GM23338 (cell line): ENCODE data around the gene RPAP2. TPM values are rescaled to one million over a fixed set of nuclear protein-coding genes. Genes with fewer than 3 reads are reported as not detected.

Experiments used
- ATAC-seq: fragments of 200-7000 bp; cut with Tn5 transposase; 3 replicates; pipeline ENCODE4 v1.9.1; 2020
- DNase-seq: peaks from one replicate; pipeline ENCODE4 v3.0.0-alpha.2; 2015; ENCODE audit warnings: low spot score
- H2AFZ ChIP-seq: fragments of 200-600 bp; sonication (generic); 2 replicates; pipeline ENCODE4 v1.8.0; 2016; ENCODE audit warnings: antibody characterized with exemption, mild to moderate bottlenecking, moderate library complexity
- H3F3A ChIP-seq: fragments of 200-600 bp; sonication (generic); replicated peaks from 2 replicates; pipeline ENCODE4 v1.8.0; 2017; ENCODE audit warnings: antibody characterized with exemption, mixed run types, low read depth
- H3K27ac ChIP-seq: fragments of 200-600 bp; sonication (generic); 2 replicates; pipeline ENCODE4 v1.6.1; 2016; ENCODE audit warnings: low read depth
- H3K27me3 ChIP-seq: fragments of 200-600 bp; sonication (generic); 2 replicates; pipeline ENCODE4 v1.8.0; 2016; ENCODE audit warnings: mild to moderate bottlenecking, mixed run types, moderate library complexity; ENCODE audit not compliant: insufficient read depth
- H3K36me3 ChIP-seq: fragments of 200-600 bp; sonication (generic); 2 replicates; pipeline ENCODE4 v1.8.0; 2016; ENCODE audit warnings: mild to moderate bottlenecking; ENCODE audit not compliant: insufficient read depth
- H3K4me1 ChIP-seq: fragments of 200-600 bp; sonication (generic); 2 replicates; pipeline ENCODE4 v1.8.0; 2016; ENCODE audit warnings: mild to moderate bottlenecking, moderate library complexity; ENCODE audit not compliant: insufficient read depth
- H3K4me2 ChIP-seq: fragments of 200-600 bp; sonication (generic); 2 replicates; pipeline ENCODE4 v1.7.1; 2017; ENCODE audit warnings: mixed run types
- H3K4me3 ChIP-seq: fragments of 200-600 bp; sonication (generic); 2 replicates; pipeline ENCODE4 v1.6.1; 2016; ENCODE audit warnings: mixed run types
- H3K79me2 ChIP-seq: fragments of 200-600 bp; sonication (generic); replicated peaks from 2 replicates; pipeline ENCODE4 v1.8.0; 2017; ENCODE audit warnings: mild to moderate bottlenecking; ENCODE audit not compliant: insufficient read depth
- H3K9me2 ChIP-seq: fragments of 200-600 bp; sonication (generic); 2 replicates; pipeline ENCODE4 v1.8.0; 2017; ENCODE audit not compliant: insufficient read depth
- H4K20me1 ChIP-seq: fragments of 200-600 bp; sonication (generic); replicated peaks from 2 replicates; pipeline ENCODE4 v1.8.0; 2017; ENCODE audit warnings: mild to moderate bottlenecking; ENCODE audit not compliant: insufficient read depth
- H3K27ac Mint-ChIP-seq: 2 replicates; pipeline ENCODE4 v1.8.0; 2020; ENCODE audit warnings: inconsistent platforms, mild to moderate bottlenecking, moderate library complexity, mixed read lengths
- H3K27me3 Mint-ChIP-seq: 3 replicates; pipeline ENCODE4 v1.8.0; 2022; ENCODE audit warnings: low read depth, mild to moderate bottlenecking, moderate library complexity, mixed read lengths, inconsistent platforms; ENCODE audit not compliant: insufficient read depth, poor library complexity
- H3K36me3 Mint-ChIP-seq: 3 replicates; pipeline ENCODE4 v1.8.0; 2021; ENCODE audit warnings: low read depth, mild to moderate bottlenecking, inconsistent platforms, moderate library complexity, mixed read lengths
- H3K4me1 Mint-ChIP-seq: 3 replicates; pipeline ENCODE4 v1.8.0; 2020; ENCODE audit warnings: mild to moderate bottlenecking, inconsistent platforms, mixed read lengths
- H3K4me3 Mint-ChIP-seq: 3 replicates; pipeline ENCODE4 v1.8.0; 2021; ENCODE audit warnings: moderate library complexity, mild to moderate bottlenecking, inconsistent platforms, mixed read lengths
- H3K9me3 Mint-ChIP-seq: 3 replicates; pipeline ENCODE4 v1.8.0; 2020; ENCODE audit warnings: moderate library complexity, mild to moderate bottlenecking, inconsistent platforms, mixed read lengths
- CREB1 ChIP-seq: fragments of 250-450 bp; sonication (Bioruptor Pico); IDR thresholded peaks from 2 replicates; pipeline ENCODE4 v1.5.0; 2020; ENCODE audit warnings: low read depth, mild to moderate bottlenecking, moderate library complexity
- CTCF ChIP-seq, 2 experiments: fragments of 200-600 bp in 1 of 2; sonication (generic) in 1 of 2; conservative IDR thresholded peaks; 2 replicates each; pipeline versions ENCODE4 v1.5.1 to v1.6.1; 2016 to 2017; ENCODE audit warnings: antibody characterized with exemption in 2 of 2, low read depth in 2 of 2, mild to moderate bottlenecking in 2 of 2, moderate library complexity in 1 of 2
- EZH2phosphoT487 ChIP-seq: fragments of 200-600 bp; sonication (generic); IDR thresholded peaks from one replicate; pipeline ENCODE4 v1.8.1; 2018; ENCODE audit warnings: antibody characterized with exemption; ENCODE audit not compliant: unreplicated experiment
- JUNB ChIP-seq: IDR thresholded peaks from one replicate; pipeline ENCODE4 v1.6.1; 2016; ENCODE audit warnings: antibody characterized with exemption; ENCODE audit not compliant: unreplicated experiment
- STAT1 ChIP-seq: IDR thresholded peaks from one replicate; pipeline ENCODE4 v1.6.1; 2016; ENCODE audit warnings: antibody characterized with exemption; ENCODE audit not compliant: unreplicated experiment
- ZNF114 ChIP-seq: fragments of 250-450 bp; sonication (Bioruptor Pico); IDR thresholded peaks from 2 replicates; pipeline ENCODE4 v1.5.0; 2020; ENCODE audit warnings: mild to moderate bottlenecking, moderate library complexity
- ZNF331 ChIP-seq: fragments of 250-450 bp; sonication (Bioruptor Pico); IDR thresholded peaks from 2 replicates; pipeline ENCODE4 v1.5.0; 2020; ENCODE audit warnings: low read depth, mild to moderate bottlenecking, moderate library complexity
- polyA plus RNA-seq: library from polyadenylated mRNA; unstranded; fragments of >200 nt; fragmentation: Nextera tagmentation; extraction: Ambion mirVana; gene quantifications from 2 replicates; pipeline ENCODE4 v1.2.1, GENCODE V29; 2016
- total RNA-seq: library from RNA; depleted of rRNA; stranded (reverse); fragments of >200 nt; shearing (Covaris generic); gene quantifications from 2 replicates; pipeline ENCODE4 v1.2.3, GENCODE V29; 2014
- TF ChIP-seq, protein P1 (sequence below): IDR thresholded peaks from 2 replicates; pipeline ENCODE4 v1.6.1; 2016; ENCODE audit warnings: antibody characterized with exemption
- TF ChIP-seq, protein P2 (sequence below): fragments of 250-450 bp; sonication (Bioruptor Pico); IDR thresholded peaks from 2 replicates; pipeline ENCODE4 v1.5.0; 2020; ENCODE audit warnings: mild to moderate bottlenecking, moderate library complexity
- TF ChIP-seq, protein P3 (sequence below): IDR thresholded peaks from one replicate; pipeline ENCODE4 v1.6.1; 2018; ENCODE audit warnings: antibody characterized with exemption; ENCODE audit not compliant: unreplicated experiment

Gene RPAP2
- total and polyA plus RNA-seq, 2 experiments from 2014 or later: 26.6 to 30.4 TPM

DNA sequence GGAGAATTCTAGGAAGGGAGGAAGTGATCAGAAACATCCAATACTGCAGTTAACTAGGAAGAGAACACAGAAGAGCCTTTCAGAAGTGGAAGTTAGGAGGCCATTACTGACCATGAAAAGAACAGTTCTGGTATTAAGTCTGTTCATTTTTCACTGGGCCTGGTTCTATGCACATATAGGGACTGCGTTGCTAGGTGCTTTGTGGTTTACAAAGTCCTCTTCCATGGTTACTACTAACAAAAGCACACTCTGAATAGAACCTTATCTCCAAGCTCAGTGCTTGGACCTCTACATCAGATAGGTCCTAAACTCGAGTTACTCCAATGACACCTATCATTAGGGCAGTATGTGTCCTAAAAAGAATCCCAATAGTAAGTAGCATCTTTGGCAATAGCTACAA lies 75.4 kb downstream of the RPAP2 start:
- Histone ChIP-seq H3F3A (no peaks in the 10 kb centered on the region), H3K4me2 (no peak overlapping the region), H4K20me1 (no peaks in the 10 kb centered on the region), H3K79me2 (no peaks in the 10 kb centered on the region), H3K4me3 (no peak overlapping the region), H3K9me2 (no peaks in the 10 kb centered on the region), H3K36me3 (0 out of 2 replicates have a peak, but pooled peaks cover 3% of the 10 kb centered on the region), H3K4me1 (no peaks in the 10 kb centered on the region), H3K27ac (0 out of 2 replicates have a peak overlapping the region, but pooled peaks have one; percentile 26), H3K27me3 (no peaks in the 10 kb centered on the region), H2AFZ (no peak overlapping the region)
- ATAC-seq (no peak), DNase-seq (no peak)
- Mint-ChIP-seq H3K4me3 (no peak overlapping the region), H3K27me3 (no peaks in the 10 kb centered on the region), H3K27ac (no peak overlapping the region), H3K36me3 (no peaks in the 10 kb centered on the region), H3K4me1 (no peaks in the 10 kb centered on the region), H3K9me3 (no peaks in the 10 kb centered on the region)
- TF ChIP-seq STAT1: no peak
- TF ChIP-seq EZH2phosphoT487: no peak
- TF ChIP-seq ZNF114: no peak
- TF ChIP-seq CTCF (conservative IDR thresholded peaks at IDR 0.05; ENCODE audit: low read depth in 2 of 2): no peak
- TF ChIP-seq, protein P1, sequence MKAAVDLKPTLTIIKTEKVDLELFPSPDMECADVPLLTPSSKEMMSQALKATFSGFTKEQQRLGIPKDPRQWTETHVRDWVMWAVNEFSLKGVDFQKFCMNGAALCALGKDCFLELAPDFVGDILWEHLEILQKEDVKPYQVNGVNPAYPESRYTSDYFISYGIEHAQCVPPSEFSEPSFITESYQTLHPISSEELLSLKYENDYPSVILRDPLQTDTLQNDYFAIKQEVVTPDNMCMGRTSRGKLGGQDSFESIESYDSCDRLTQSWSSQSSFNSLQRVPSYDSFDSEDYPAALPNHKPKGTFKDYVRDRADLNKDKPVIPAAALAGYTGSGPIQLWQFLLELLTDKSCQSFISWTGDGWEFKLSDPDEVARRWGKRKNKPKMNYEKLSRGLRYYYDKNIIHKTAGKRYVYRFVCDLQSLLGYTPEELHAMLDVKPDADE: no peak
- no peak for TF ChIP-seq CREB1 (CRISPR knock-in tag)
- no peak for TF ChIP-seq JUNB

DNA sequence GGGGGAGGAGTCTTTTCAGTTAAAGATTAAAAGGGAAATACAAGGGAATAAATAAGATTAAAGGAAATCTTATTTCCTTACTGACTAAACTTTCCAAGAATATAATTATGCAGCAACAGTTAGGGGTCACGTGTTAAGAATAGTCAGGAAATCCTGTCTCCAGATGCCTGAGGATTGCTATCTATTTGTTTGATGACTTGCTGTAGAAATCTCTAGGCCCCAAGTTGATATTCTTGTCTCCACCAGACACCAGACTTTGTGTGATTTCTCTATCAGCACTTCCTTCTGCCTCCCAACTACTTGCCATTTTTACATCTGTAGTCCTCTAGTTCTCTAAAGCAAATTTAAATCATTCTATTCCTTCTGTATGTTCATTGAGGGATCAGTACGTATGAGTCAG lies 77.5 kb downstream of the RPAP2 start:
- Histone ChIP-seq H3K4me2 (no peak overlapping the region), H3F3A (no peaks in the 10 kb centered on the region), H3K79me2 (no peaks in the 10 kb centered on the region), H3K36me3 (no peaks in the 10 kb centered on the region), H3K9me2 (no peaks in the 10 kb centered on the region), H3K4me3 (no peak overlapping the region), H3K27me3 (no peaks in the 10 kb centered on the region), H3K4me1 (no peaks in the 10 kb centered on the region), H4K20me1 (no peaks in the 10 kb centered on the region), H2AFZ (no peak overlapping the region), H3K27ac (no peak overlapping the region)
- Mint-ChIP-seq H3K9me3 (no peaks in the 10 kb centered on the region; the same call in 2 of the 3 replicates), H3K4me3 (no peak overlapping the region), H3K36me3 (peaks cover 5% of the 10 kb centered on the region), H3K27ac (no peak overlapping the region), H3K27me3 (peaks cover 2% of the 10 kb centered on the region), H3K4me1 (no peaks in the 10 kb centered on the region)
- ATAC-seq (no peak), DNase-seq (no peak)
- no peak for TF ChIP-seq ZNF114
- TF ChIP-seq STAT1: no peak
- TF ChIP-seq, protein P2, sequence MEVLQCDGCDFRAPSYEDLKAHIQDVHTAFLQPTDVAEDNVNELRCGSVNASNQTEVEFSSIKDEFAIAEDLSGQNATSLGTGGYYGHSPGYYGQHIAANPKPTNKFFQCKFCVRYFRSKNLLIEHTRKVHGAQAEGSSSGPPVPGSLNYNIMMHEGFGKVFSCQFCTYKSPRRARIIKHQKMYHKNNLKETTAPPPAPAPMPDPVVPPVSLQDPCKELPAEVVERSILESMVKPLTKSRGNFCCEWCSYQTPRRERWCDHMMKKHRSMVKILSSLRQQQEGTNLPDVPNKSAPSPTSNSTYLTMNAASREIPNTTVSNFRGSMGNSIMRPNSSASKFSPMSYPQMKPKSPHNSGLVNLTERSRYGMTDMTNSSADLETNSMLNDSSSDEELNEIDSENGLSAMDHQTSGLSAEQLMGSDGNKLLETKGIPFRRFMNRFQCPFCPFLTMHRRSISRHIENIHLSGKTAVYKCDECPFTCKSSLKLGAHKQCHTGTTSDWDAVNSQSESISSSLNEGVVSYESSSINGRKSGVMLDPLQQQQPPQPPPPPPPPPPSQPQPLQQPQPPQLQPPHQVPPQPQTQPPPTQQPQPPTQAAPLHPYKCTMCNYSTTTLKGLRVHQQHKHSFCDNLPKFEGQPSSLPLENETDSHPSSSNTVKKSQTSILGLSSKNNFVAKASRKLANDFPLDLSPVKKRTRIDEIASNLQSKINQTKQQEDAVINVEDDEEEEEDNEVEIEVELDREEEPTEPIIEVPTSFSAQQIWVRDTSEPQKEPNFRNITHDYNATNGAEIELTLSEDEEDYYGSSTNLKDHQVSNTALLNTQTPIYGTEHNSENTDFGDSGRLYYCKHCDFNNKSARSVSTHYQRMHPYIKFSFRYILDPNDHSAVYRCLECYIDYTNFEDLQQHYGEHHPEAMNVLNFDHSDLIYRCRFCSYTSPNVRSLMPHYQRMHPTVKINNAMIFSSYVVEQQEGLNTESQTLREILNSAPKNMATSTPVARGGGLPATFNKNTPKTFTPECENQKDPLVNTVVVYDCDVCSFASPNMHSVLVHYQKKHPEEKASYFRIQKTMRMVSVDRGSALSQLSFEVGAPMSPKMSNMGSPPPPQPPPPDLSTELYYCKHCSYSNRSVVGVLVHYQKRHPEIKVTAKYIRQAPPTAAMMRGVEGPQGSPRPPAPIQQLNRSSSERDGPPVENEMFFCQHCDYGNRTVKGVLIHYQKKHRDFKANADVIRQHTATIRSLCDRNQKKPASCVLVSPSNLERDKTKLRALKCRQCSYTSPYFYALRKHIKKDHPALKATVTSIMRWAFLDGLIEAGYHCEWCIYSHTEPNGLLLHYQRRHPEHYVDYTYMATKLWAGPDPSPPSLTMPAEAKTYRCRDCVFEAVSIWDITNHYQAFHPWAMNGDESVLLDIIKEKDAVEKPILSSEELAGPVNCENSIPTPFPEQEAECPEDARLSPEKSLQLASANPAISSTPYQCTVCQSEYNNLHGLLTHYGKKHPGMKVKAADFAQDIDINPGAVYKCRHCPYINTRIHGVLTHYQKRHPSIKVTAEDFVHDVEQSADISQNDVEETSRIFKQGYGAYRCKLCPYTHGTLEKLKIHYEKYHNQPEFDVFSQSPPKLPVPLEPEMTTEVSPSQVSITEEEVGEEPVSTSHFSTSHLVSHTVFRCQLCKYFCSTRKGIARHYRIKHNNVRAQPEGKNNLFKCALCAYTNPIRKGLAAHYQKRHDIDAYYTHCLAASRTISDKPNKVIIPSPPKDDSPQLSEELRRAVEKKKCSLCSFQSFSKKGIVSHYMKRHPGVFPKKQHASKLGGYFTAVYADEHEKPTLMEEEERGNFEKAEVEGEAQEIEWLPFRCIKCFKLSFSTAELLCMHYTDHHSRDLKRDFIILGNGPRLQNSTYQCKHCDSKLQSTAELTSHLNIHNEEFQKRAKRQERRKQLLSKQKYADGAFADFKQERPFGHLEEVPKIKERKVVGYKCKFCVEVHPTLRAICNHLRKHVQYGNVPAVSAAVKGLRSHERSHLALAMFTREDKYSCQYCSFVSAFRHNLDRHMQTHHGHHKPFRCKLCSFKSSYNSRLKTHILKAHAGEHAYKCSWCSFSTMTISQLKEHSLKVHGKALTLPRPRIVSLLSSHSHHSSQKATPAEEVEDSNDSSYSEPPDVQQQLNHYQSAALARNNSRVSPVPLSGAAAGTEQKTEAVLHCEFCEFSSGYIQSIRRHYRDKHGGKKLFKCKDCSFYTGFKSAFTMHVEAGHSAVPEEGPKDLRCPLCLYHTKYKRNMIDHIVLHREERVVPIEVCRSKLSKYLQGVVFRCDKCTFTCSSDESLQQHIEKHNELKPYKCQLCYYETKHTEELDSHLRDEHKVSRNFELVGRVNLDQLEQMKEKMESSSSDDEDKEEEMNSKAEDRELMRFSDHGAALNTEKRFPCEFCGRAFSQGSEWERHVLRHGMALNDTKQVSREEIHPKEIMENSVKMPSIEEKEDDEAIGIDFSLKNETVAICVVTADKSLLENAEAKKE (CRISPR knock-in tag): no peak
- TF ChIP-seq, protein P3, sequence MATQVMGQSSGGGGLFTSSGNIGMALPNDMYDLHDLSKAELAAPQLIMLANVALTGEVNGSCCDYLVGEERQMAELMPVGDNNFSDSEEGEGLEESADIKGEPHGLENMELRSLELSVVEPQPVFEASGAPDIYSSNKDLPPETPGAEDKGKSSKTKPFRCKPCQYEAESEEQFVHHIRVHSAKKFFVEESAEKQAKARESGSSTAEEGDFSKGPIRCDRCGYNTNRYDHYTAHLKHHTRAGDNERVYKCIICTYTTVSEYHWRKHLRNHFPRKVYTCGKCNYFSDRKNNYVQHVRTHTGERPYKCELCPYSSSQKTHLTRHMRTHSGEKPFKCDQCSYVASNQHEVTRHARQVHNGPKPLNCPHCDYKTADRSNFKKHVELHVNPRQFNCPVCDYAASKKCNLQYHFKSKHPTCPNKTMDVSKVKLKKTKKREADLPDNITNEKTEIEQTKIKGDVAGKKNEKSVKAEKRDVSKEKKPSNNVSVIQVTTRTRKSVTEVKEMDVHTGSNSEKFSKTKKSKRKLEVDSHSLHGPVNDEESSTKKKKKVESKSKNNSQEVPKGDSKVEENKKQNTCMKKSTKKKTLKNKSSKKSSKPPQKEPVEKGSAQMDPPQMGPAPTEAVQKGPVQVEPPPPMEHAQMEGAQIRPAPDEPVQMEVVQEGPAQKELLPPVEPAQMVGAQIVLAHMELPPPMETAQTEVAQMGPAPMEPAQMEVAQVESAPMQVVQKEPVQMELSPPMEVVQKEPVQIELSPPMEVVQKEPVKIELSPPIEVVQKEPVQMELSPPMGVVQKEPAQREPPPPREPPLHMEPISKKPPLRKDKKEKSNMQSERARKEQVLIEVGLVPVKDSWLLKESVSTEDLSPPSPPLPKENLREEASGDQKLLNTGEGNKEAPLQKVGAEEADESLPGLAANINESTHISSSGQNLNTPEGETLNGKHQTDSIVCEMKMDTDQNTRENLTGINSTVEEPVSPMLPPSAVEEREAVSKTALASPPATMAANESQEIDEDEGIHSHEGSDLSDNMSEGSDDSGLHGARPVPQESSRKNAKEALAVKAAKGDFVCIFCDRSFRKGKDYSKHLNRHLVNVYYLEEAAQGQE: no peak
- TF ChIP-seq ZNF331: no peak
- TF ChIP-seq CREB1 (CRISPR knock-in tag): no peak
